ENCODE measurements around the gene ABCD1.
"Not testable (repeated sequence)": the region's sequence is repeated elsewhere in the genome, so short reads cannot be mapped to it uniquely, and the experiment has no call there.

Gene ABCD1

DNA sequence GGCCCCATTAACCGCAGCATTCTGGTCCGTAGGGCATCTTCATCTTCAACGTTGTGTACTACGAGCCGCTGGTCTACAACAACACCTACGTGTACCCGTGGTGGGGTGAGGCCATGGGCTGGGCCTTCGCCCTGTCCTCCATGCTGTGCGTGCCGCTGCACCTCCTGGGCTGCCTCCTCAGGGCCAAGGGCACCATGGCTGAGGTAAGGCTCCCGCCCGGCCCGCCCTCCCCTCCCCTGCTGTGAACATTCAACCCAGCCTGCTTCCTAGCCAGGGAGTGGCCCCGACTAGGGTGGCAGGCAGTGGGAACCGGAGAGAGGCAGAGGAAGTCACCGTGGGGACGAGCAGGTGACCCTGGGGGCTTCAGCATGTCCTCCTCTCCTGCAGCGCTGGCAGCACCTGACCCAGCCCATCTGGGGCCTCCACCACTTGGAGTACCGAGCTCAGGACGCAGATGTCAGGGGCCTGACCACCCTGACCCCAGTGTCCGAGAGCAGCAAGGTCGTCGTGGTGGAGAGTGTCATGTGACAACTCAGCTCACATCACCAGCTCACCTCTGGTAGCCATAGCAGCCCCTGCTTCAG is 29.9 kb upstream of the ABCD1 start:
- no peak for DNase-seq

DNA sequence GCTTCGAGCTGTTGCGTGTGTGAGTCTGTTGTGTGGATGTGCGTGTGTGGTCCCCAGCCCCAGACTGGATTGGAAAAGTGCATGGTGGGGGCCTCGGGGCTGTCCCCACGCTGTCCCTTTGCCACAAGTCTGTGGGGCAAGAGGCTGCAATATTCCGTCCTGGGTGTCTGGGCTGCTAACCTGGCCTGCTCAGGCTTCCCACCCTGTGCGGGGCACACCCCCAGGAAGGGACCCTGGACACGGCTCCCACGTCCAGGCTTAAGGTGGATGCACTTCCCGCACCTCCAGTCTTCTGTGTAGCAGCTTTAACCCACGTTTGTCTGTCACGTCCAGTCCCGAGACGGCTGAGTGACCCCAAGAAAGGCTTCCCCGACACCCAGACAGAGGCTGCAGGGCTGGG is 28.6 kb upstream of the ABCD1 start:
- no peak for DNase-seq

DNA sequence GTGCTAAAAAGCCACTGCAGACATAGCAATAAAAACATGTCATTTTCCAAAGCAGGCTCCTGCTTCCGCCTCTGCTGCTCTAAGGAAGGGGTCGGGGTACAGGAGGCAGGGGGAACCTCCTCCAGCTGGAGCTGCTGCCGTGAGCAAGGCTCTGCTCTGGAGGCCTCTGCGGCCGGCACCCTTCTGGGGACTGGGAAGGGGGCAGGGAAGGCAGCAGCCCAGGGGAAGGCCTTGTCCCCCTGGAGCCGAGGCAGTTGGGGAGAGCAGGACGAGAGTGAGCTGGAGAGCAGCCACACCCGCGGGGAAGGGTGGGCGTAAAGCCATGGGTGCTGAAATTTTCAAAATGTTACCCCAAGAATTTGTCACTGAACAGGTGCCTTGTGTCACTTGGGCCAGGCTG is 28.1 kb upstream of the ABCD1 start:
- DNase-seq = not testable (repeated sequence)

- DNase-seq = not testable (repeated sequence)
These were observed 27.5 kb upstream of the ABCD1 start for GRCh38 chrX:153696986-153697722.

GRCh38 chrX:153697924-153698865 is 26.5 kb upstream of the ABCD1 start:
- no peak for DNase-seq

DNA sequence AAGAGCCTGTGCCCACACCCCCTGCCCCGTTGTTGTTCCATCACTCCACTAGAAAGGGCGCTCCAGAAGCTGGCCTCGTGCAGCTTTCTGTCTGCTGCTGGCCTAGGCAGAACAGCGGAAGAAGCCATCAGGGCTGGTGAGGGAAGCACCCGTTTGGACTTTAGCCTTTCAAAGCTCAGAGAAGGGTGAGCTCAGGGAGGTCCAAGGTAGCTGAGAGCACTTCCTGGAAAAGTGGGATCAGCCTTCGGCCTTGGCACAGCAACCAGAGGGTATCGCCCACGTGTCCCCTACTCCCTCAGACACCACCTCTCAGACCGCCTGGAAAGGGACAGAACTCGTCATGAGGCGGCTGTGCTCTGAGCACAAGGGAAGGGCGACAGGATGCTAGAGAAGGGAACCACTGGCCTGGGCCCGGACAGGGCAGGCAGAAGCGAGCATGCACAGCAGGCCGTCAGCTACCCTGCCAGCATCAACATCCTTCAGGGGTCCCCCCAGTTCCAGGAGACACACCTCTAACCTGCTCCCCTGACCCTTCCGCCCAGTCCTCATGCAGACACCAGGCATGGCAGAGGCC is 25.4 kb upstream of the ABCD1 start:
- not testable (repeated sequence) for DNase-seq

DNA sequence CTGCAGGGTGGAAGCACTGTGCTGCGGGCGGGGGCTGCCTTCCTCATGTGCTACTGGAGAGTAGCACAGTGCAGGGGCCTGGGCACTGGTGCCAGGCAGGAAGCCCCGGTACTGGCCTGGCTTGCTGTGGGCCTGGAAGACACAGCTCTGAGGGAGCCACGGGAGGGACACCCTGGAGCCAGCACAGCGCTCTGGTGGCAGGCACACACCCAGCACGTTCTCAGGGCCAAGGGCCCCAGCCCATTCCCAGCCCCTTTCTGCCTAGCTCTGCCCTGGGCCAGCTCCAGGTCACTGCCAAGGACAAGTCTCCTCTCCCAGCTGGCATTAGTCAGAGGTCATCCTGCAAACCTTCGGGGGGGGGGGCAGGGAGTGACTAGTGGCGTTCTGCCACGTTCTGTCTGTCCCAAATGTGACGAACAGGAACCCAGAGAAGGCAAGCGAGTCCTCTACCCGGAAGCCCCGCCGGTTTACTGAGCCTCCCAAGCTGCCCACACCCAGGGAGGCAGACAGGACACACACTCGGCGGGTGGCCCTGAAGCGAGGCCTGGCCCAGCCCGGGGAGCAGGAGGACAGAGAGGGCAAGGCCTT is 24.8 kb upstream of the ABCD1 start:
- not testable (repeated sequence) for DNase-seq

- no peak for DNase-seq
These were observed 24.2 kb upstream of the ABCD1 start for GRCh38 chrX:153700376-153700945.

DNA sequence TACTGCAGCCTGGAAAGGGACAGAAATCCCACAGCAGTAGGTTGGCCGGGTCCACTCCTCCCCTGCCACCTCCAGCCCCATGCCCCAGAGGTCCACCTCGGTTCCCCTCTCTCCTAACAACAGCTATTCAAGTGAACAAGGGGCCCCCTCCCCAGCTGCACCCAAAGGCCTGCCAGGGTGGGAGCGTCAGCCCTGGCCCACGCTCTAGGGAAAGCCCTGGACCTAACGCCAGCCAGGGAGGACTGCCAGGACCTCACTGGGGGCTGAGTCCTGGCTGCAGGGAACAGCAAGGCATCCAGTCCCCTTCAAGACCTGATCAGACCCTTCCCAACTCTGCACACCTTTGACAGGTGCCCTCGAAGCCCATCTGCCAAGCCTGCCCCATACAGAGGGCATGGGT is 23.7 kb upstream of the ABCD1 start:
- DNase-seq = no peak

DNA sequence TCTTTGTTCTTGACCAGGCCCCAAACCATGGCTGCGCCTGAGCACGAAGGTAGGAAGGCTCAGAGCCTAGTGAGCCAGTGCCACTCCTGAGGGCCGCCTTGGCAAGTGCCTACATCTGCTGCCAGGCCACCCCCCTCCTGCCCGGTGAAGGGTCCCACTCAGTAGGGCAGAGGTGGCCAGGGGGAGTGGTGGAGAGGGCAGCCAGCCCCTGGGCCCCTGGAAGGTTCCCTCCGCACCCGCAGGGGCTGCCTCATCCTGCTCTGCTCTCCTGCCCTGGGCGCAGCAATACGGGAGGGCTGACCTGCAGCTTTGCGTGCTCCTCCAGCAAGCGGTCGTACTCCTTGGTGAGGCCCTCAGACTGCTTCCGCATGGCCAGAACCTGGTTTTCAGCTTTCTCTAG is 22.9 kb upstream of the ABCD1 start:
- DNase-seq = no peak

GRCh38 chrX:153702336-153703035 is 22.2 kb upstream of the ABCD1 start:
- no peak for DNase-seq

DNA sequence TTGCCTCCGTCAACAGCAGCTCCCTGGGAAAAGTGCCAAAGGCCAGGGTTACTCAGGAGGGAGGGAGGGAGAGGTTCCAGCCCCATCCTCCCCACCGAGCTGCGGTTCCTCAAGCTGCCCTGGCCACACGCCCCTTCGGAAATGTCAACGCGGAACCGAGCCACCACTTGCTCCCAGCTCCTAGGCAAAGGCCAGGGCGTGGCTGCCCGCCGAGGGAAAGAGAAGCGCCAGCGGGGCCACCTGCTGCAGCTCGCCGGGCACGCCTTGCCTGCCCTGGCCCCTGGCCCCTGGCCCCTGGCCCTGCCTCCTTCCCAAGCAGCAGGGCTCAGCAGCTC is 21.7 kb upstream of the ABCD1 start:
- DNase-seq = no peak

- DNase-seq = no peak
These were observed 20.6 kb upstream of the ABCD1 start for GRCh38 chrX:153704021-153704526.

GRCh38 chrX:153704631-153705402 is 19.8 kb upstream of the ABCD1 start:
- DNase-seq = not testable (repeated sequence)

DNA sequence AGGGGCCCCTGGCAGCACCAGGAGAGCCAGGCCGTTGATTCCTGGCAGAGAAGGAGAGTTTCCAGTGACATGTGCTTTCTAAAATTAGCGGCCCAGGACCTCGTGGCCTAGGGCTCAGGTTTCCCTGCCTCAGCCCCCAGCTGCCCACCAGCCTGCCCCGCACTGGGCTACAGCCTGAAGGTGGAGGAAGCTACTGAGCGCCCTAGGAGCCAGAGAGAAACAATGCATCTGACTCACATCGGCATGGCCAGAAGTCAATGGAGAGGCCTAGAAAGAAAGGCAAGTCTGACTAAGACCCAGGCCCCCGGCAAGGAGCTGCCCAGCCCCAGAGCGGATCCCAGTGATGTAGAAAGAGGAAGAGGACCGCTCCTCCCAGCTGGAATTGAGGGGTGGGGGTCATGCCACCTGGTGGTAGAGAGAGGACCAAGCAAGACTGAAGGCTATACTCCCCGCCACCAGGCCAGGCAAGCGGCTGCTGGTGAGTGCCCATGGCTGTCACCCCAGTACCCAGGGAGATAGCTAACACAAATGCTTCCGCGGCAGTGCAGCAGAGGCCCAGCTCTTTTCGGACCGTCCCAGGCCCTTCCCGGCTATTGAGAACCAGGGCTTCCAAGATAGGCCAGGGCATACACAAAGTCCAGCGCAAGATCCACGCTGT is 19.1 kb upstream of the ABCD1 start:
- not testable (repeated sequence) for DNase-seq

DNA sequence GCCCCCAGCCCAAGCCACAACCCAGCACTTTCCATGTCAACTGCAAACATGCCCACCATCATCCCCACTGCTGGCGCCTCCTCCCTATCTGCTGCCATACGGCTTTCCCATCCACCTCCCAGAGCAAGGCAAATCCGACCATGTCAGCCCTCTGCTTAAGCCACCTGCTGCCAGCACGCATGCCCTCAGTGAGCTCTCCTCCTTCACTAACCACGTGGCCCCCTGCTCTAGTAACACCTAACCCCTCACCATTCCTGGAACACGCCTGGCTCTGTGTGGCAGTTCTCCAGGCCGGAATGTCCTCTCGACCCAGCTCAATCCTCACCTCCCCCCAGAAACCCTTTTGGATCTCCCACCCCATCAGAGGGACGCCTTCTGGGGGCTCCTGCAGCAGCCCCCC is 17.9 kb upstream of the ABCD1 start:
- DNase-seq = no peak

DNA sequence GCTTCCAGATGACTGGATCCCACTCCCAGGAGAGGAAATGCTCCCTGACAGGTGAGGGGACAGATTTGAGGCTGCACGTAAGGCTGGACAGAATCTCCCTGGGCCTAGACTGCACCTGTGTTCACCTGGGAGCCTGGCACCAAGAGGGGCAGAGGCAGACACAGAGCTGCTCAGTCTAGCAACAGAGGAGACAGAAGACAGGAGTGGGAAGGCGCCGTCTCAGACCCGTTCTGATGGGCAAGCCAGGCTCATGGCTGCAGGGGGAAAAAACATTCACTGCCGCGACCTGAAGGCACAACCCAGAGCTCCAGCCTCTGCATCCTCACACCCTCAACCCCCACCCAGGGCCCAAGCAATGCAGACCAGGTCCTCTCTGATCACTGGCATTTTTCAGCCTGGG is 17.2 kb upstream of the ABCD1 start:
- no peak for DNase-seq

- peak in 1 of 2 donors; percentile 45 for DNase-seq
These were observed 16.2 kb upstream of the ABCD1 start for GRCh38 chrX:153708415-153708814.

- no peak for DNase-seq
These were observed 14.7 kb upstream of the ABCD1 start for GRCh38 chrX:153709726-153710674.

Data from stimulated activated CD4-positive, alpha-beta T cell treated with anti-CD3 and anti-CD28 coated beads, Interleukin-2, amount 100 ng/mL, for 48 hours (primary cell).